Measurements from ENCODE around the gene TRAF1.

TRAF1 gene

GRCh38 chr9:120895951-120896350, 30.6 kb downstream of the TRAF1 start:
- peaks cover 30% of the 10 kb centered on the region for H3K36me3 Mint-ChIP-seq (ENCODE audit: low read depth)
- H3K4me1 Mint-ChIP-seq (ENCODE audit: low read depth): peaks cover 87% of the 10 kb centered on the region

GRCh38 chr9:120894321-120895148, 32.1 kb downstream of the TRAF1 start:
- DNase-seq: peak; percentile 42

More at GRCh38 chr9:120895951-120896350, 30.6 kb downstream of the TRAF1 start:
- no peaks in the 10 kb centered on the region for H3K9me3 Mint-ChIP-seq
- no peak overlapping the region for H3K4me3 Mint-ChIP-seq
- H3K27me3 Mint-ChIP-seq: no peaks in the 10 kb centered on the region
- H3K27ac Mint-ChIP-seq: peak overlapping the region; percentile 78
- DNase-seq: no peak

GRCh38 chr9:120893611-120894307, 32.8 kb downstream of the TRAF1 start:
- Mint-ChIP-seq H3K4me3 (peak overlapping the region; percentile 70), H3K36me3 (ENCODE audit: low read depth) (peaks cover 16% of the 10 kb centered on the region), H3K27ac (peak overlapping the region; percentile 92), H3K4me1 (ENCODE audit: low read depth) (peaks cover 91% of the 10 kb centered on the region), H3K27me3 (no peaks in the 10 kb centered on the region), H3K9me3 (no peaks in the 10 kb centered on the region)
- no peak for DNase-seq

More at GRCh38 chr9:120894321-120895148, 32.1 kb downstream of the TRAF1 start:
- H3K27ac Mint-ChIP-seq: peak overlapping the region; percentile 92
- no peaks in the 10 kb centered on the region for H3K27me3 Mint-ChIP-seq
- peaks cover 18% of the 10 kb centered on the region for H3K36me3 Mint-ChIP-seq (ENCODE audit: low read depth)
- peaks cover 87% of the 10 kb centered on the region for H3K4me1 Mint-ChIP-seq (ENCODE audit: low read depth)
- H3K9me3 Mint-ChIP-seq: no peaks in the 10 kb centered on the region
- H3K4me3 Mint-ChIP-seq: no peak overlapping the region

GRCh38 chr9:120892748-120893610, 33.6 kb downstream of the TRAF1 start:
- no peaks in the 10 kb centered on the region for H3K27me3 Mint-ChIP-seq
- H3K4me3 Mint-ChIP-seq: peak overlapping the region; percentile 70
- peaks cover 10% of the 10 kb centered on the region for H3K36me3 Mint-ChIP-seq (ENCODE audit: low read depth)
- H3K27ac Mint-ChIP-seq: peak overlapping the region; percentile 92
- DNase-seq: peak; percentile 65
- H3K9me3 Mint-ChIP-seq: no peaks in the 10 kb centered on the region
- H3K4me1 Mint-ChIP-seq (ENCODE audit: low read depth): peaks cover 91% of the 10 kb centered on the region

- H3K27me3 Mint-ChIP-seq: no peaks in the 10 kb centered on the region
- peak; percentile 57 for DNase-seq
- H3K9me3 Mint-ChIP-seq: no peaks in the 10 kb centered on the region
- H3K36me3 Mint-ChIP-seq (ENCODE audit: low read depth): peaks cover 7% of the 10 kb centered on the region
- peaks cover 85% of the 10 kb centered on the region for H3K4me1 Mint-ChIP-seq (ENCODE audit: low read depth)
- peak overlapping the region; percentile 70 for H3K4me3 Mint-ChIP-seq
- peak overlapping the region; percentile 92 for H3K27ac Mint-ChIP-seq
These were observed 34.5 kb downstream of the TRAF1 start for GRCh38 chr9:120891884-120892747.

- H3K27me3 Mint-ChIP-seq: no peaks in the 10 kb centered on the region
- DNase-seq: peak; percentile 72
- no peaks in the 10 kb centered on the region for H3K9me3 Mint-ChIP-seq
- H3K27ac Mint-ChIP-seq: peak overlapping the region; percentile 92
- peak overlapping the region; percentile 70 for H3K4me3 Mint-ChIP-seq
- peaks cover 5% of the 10 kb centered on the region for H3K36me3 Mint-ChIP-seq (ENCODE audit: low read depth)
- peaks cover 84% of the 10 kb centered on the region for H3K4me1 Mint-ChIP-seq (ENCODE audit: low read depth)
These were observed 35.2 kb downstream of the TRAF1 start for GRCh38 chr9:120891245-120891883.

- H3K9me3 Mint-ChIP-seq: no peaks in the 10 kb centered on the region
- peak; percentile 68 for DNase-seq
- peaks cover 87% of the 10 kb centered on the region for H3K4me1 Mint-ChIP-seq (ENCODE audit: low read depth)
- H3K27me3 Mint-ChIP-seq: no peaks in the 10 kb centered on the region
- peak overlapping the region; percentile 92 for H3K27ac Mint-ChIP-seq
- H3K4me3 Mint-ChIP-seq: peak overlapping the region; percentile 70
- H3K36me3 Mint-ChIP-seq (ENCODE audit: low read depth): peaks cover 5% of the 10 kb centered on the region
These were observed 36.0 kb downstream of the TRAF1 start for GRCh38 chr9:120890320-120891244.

- peaks cover 5% of the 10 kb centered on the region for H3K36me3 Mint-ChIP-seq (ENCODE audit: low read depth)
- no peaks in the 10 kb centered on the region for H3K9me3 Mint-ChIP-seq
- H3K4me3 Mint-ChIP-seq: peak overlapping the region; percentile 70
- H3K27ac Mint-ChIP-seq: peak overlapping the region; percentile 92
- peaks cover 82% of the 10 kb centered on the region for H3K4me1 Mint-ChIP-seq (ENCODE audit: low read depth)
- no peak for DNase-seq
- no peaks in the 10 kb centered on the region for H3K27me3 Mint-ChIP-seq
These were observed 36.9 kb downstream of the TRAF1 start for GRCh38 chr9:120889606-120890271.

- Mint-ChIP-seq H3K9me3 (no peaks in the 10 kb centered on the region), H3K4me3 (no peak overlapping the region), H3K4me1 (ENCODE audit: low read depth) (peaks cover 80% of the 10 kb centered on the region), H3K36me3 (ENCODE audit: low read depth) (peaks cover 5% of the 10 kb centered on the region), H3K27ac (peak overlapping the region; percentile 92), H3K27me3 (no peaks in the 10 kb centered on the region)
- no peak for DNase-seq
These were observed 38.0 kb downstream of the TRAF1 start for GRCh38 chr9:120888626-120889025.

- H3K27me3 Mint-ChIP-seq: no peaks in the 10 kb centered on the region
- peak overlapping the region; percentile 63 for H3K27ac Mint-ChIP-seq
- H3K36me3 Mint-ChIP-seq (ENCODE audit: low read depth): peaks cover 5% of the 10 kb centered on the region
- DNase-seq: no peak
- no peak overlapping the region for H3K4me3 Mint-ChIP-seq
- H3K9me3 Mint-ChIP-seq: no peaks in the 10 kb centered on the region
- H3K4me1 Mint-ChIP-seq (ENCODE audit: low read depth): peaks cover 78% of the 10 kb centered on the region
These were observed 40.1 kb downstream of the TRAF1 start for GRCh38 chr9:120886490-120886967.

- Mint-ChIP-seq H3K27ac (peak overlapping the region; percentile 63), H3K36me3 (ENCODE audit: low read depth) (peaks cover 5% of the 10 kb centered on the region), H3K9me3 (no peaks in the 10 kb centered on the region), H3K4me1 (ENCODE audit: low read depth) (peaks cover 78% of the 10 kb centered on the region), H3K27me3 (no peaks in the 10 kb centered on the region), H3K4me3 (no peak overlapping the region)
- DNase-seq: no peak
These were observed 40.6 kb downstream of the TRAF1 start for GRCh38 chr9:120885958-120886357.

- H3K27me3 Mint-ChIP-seq: no peaks in the 10 kb centered on the region
- H3K4me3 Mint-ChIP-seq: no peak overlapping the region
- peaks cover 78% of the 10 kb centered on the region for H3K4me1 Mint-ChIP-seq (ENCODE audit: low read depth)
- H3K36me3 Mint-ChIP-seq (ENCODE audit: low read depth): peaks cover 5% of the 10 kb centered on the region
- DNase-seq: no peak
- no peak overlapping the region for H3K27ac Mint-ChIP-seq
- H3K9me3 Mint-ChIP-seq: no peaks in the 10 kb centered on the region
These were observed 41.1 kb downstream of the TRAF1 start for GRCh38 chr9:120885457-120885856.

Measured in activated T-cell treated with anti-CD3 and anti-CD28 coated beads, Interleukin-2, amount 50 U/mL, for 24 hours (primary cell).